Neural cell (in vitro differentiated cells): ENCODE data around the gene CAMK2D.

Experiments used
- CTCF ChIP-seq: fragments of 450-650 bp; IDR thresholded peaks from 2 replicates; pipeline ENCODE4 v1.5.1; 2014; ENCODE audit warnings: antibody characterized with exemption, mild to moderate bottlenecking, moderate library complexity; ENCODE audit not compliant: poor library complexity, severe bottlenecking
- EZH2 ChIP-seq: fragments of 200-600, 300-800 bp; shearing (Covaris generic), sonication (generic); IDR thresholded peaks from 2 replicates; pipeline ENCODE4 v1.6.1; 2014; ENCODE audit warnings: antibody characterized with exemption, low read length, borderline replicate concordance, mild to moderate bottlenecking; ENCODE audit not compliant: insufficient read depth, poor library complexity, severe bottlenecking
- POLR2AphosphoS5 ChIP-seq: IDR thresholded peaks from 2 replicates; pipeline ENCODE4 v1.6.1; 2012
- RAD21 ChIP-seq: fragments of 450-650 bp; conservative IDR thresholded peaks from 2 replicates; pipeline ENCODE4 v1.6.1; 2014; ENCODE audit warnings: antibody characterized with exemption, mild to moderate bottlenecking, moderate library complexity
- REST ChIP-seq: IDR thresholded peaks from 2 replicates; pipeline ENCODE4 v1.6.1; 2012; ENCODE audit warnings: borderline replicate concordance
- TAF1 ChIP-seq: IDR thresholded peaks from 2 replicates; pipeline ENCODE4 v1.6.1; 2012; ENCODE audit warnings: low read depth

GRCh38 chr4:113596396-113596795, 165.1 kb downstream of the CAMK2D start:
- TF ChIP-seq EZH2, result no peak
- TF ChIP-seq CTCF, result no peak
- no peak for TF ChIP-seq POLR2AphosphoS5
- TF ChIP-seq REST, result no peak
- TF ChIP-seq TAF1, result no peak
- no peak for TF ChIP-seq RAD21
